RWPE1 (cell line): Measurements from ENCODE around the gene VPS4A.
"Not testable (repeated sequence)": the region's sequence is repeated elsewhere in the genome, so short reads cannot be mapped to it uniquely, and the experiment has no call there.

Experiments
- CTCF ChIA-PET: fragments of 350-600 bp; sonication (Branson Sonifier 250); formaldehyde crosslinking; extraction: SDS; loops from one replicate; lab custom pipeline; 2021; lab: Yijun Ruan, JAX
- POLR2A ChIA-PET: fragments of 400-600 bp; formaldehyde crosslinking; extraction: SDS; loops from one replicate; lab custom pipeline; 2020; ENCODE audit warnings: antibody characterized with exemption; ENCODE audit not compliant: low non-redundant PET; lab: Yijun Ruan, JAX
- DNase-seq: peaks from one replicate; pipeline ENCODE4 v3.0.0; 2012; ENCODE audit warnings: low spot score
- H3K27ac ChIP-seq: fragments of 450-650 bp; 2 replicates; pipeline ENCODE4 v1.5.1; 2017
- CTCF ChIP-seq: fragments of 450-650 bp; conservative IDR thresholded peaks from 2 replicates; pipeline ENCODE4 v1.5.1; 2017; ENCODE audit warnings: low read depth, mild to moderate bottlenecking

VPS4A gene

GRCh38 chr16:69346683-69347082, 35.5 kb downstream of the VPS4A start:
- H3K27ac ChIP-seq = peak overlapping the region; percentile 3; the same call in 1 of the 2 replicates
- POLR2A ChIA-PET = no interaction called here
- no peak for TF ChIP-seq CTCF
- CTCF ChIA-PET = no interaction called here
- DNase-seq = no peak

GRCh38 chr16:69348222-69348621, 37.1 kb downstream of the VPS4A start:
- POLR2A ChIA-PET = no interaction called here
- 0 out of 2 replicates have a peak overlapping the region, but pooled peaks have one; percentile 15 for H3K27ac ChIP-seq
- no peak for TF ChIP-seq CTCF
- DNase-seq = no peak
- CTCF ChIA-PET = interaction anchor here (0.6 kb wide), 1 partner anchor 1108 kb away, joined by 3 read pairs; no protein-coding TSS in a partner anchor

DNA sequence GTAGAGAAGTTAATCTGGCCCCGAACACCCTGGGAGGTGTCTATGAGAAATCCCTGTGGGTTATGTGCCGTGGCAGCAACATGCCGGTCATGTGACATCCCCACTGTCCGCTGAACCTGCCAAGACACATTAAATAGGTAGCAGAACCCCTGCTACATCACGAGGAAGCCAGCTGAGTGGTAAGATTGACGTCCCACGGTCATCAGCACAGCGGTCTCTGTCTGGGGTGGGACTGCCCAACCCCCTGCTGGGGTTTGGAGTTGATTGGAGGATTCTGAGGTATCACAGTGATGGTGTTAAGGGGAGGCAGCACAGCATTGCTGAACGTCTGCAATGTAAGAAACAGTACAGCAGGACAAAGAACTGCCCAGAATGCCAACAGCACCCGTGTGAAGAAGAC, 38.4 kb downstream of the VPS4A start:
- ChIA-PET CTCF (no interaction called here), POLR2A (no interaction called here)
- no peak for TF ChIP-seq CTCF
- DNase-seq = no peak
- H3K27ac ChIP-seq = no peak overlapping the region

GRCh38 chr16:69350536-69351133, 39.5 kb downstream of the VPS4A start:
- CTCF ChIA-PET = no interaction called here
- POLR2A ChIA-PET = interaction anchor here (0.5 kb wide), 1 partner anchor 139 kb away, joined by 5 read pairs; no protein-coding TSS in a partner anchor
- DNase-seq = no peak
- TF ChIP-seq CTCF = no peak
- no peak overlapping the region; the same call in 1 of the 2 replicates for H3K27ac ChIP-seq

- no peak for DNase-seq
- CTCF ChIA-PET = interaction anchor here (0.6 to 0.7 kb wide), 2 partner anchors 34 to 249 kb away, joined by 3 to 5 read pairs; partner anchors contain the start of gene TERF2
- no peak within 1 kb of the TSS; the same call in 1 of the 2 replicates for H3K27ac ChIP-seq
- POLR2A ChIA-PET = no interaction called here
- no peak for TF ChIP-seq CTCF
These were observed 40.3 kb downstream of the VPS4A start, which contains the start of gene TMED6 for GRCh38 chr16:69351309-69352027. TMED6 (minus strand) TSS chr16:69351786; CDS start chr16:69351753, 33 bp downstream.

GRCh38 chr16:69360070-69360469, 48.9 kb downstream of the VPS4A start:
- POLR2A ChIA-PET, H3K27ac ChIP-seq, DNase-seq, CTCF ChIA-PET: not testable (repeated sequence)
